ENCODE data around the gene SEMA4C. TPM values are rescaled to one million over a fixed set of nuclear protein-coding genes. Genes with fewer than 3 reads are reported as not detected.
"Not testable (repeated sequence)": the region's sequence is repeated elsewhere in the genome, so short reads cannot be mapped to it uniquely, and the experiment has no call there.

The SEMA4C gene
- total and polyA plus RNA-seq, 3 donors from 2014 or later, result 10.5 to 17.6 (median 11.4) TPM

- WGBS, 2 donors, result 50 to 81% methylated on average over 2 to 25 of the region's 25 CpGs
- no peak for TF ChIP-seq CTCF (IDR thresholded peaks at IDR 0.05)
- TF ChIP-seq POLR2A (IDR thresholded peaks at IDR 0.05), result no peak
- no peaks in the 10 kb centered on the region for H3K36me3 ChIP-seq (ENCODE audit: low read depth, missing control alignments)
- peaks cover 8% of the 10 kb centered on the region for H3K4me1 ChIP-seq
- H3K9me3 ChIP-seq, result no peaks in the 10 kb centered on the region
- no peak overlapping the region for H3K4me3 ChIP-seq
- H3K27ac ChIP-seq, result no peak overlapping the region
- no peaks in the 10 kb centered on the region for H3K27me3 ChIP-seq
- intact Hi-C loops (cut with DNase I; ENCODE audit: low total_unique reads), result loop anchor here (5.0 kb wide), 2 partner anchors 43 to 88 kb away; no protein-coding TSS in a partner anchor
- no peak for DNase-seq
Measured at GRCh38 chr2:96864343-96865091, 5.4 kb downstream of the SEMA4C start.

- no peak overlapping the region for H3K27ac ChIP-seq
- intact Hi-C loops (cut with DNase I; ENCODE audit: low total_unique reads), result no loop called here
- no peak for TF ChIP-seq CTCF (IDR thresholded peaks at IDR 0.05)
- no peak for TF ChIP-seq POLR2A (IDR thresholded peaks at IDR 0.05)
- no peaks in the 10 kb centered on the region for H3K9me3 ChIP-seq
- WGBS, 2 donors, result 80 to 93% methylated on average over 3 to 19 of the region's 19 CpGs
- H3K4me3 ChIP-seq, result no peak overlapping the region
- no peak for DNase-seq
- no peaks in the 10 kb centered on the region for H3K36me3 ChIP-seq (ENCODE audit: low read depth, missing control alignments)
- H3K27me3 ChIP-seq, result no peaks in the 10 kb centered on the region
- H3K4me1 ChIP-seq, result peaks cover 12% of the 10 kb centered on the region
Measured at GRCh38 chr2:96863575-96864342, 6.1 kb downstream of the SEMA4C start.

GRCh38 chr2:96863056-96863455 lies 6.8 kb downstream of the SEMA4C start:
- DNase-seq; intact Hi-C loops (cut with DNase I; ENCODE audit: low total_unique reads); H3K4me3 ChIP-seq; H3K9me3 ChIP-seq; H3K36me3 ChIP-seq (ENCODE audit: low read depth, missing control alignments); H3K27ac ChIP-seq; H3K27me3 ChIP-seq: not testable (repeated sequence)
- 76 to 96% methylated on average over 4 of the region's 4 CpGs for WGBS, 2 donors
- peaks cover 13% of the 10 kb centered on the region for H3K4me1 ChIP-seq

GRCh38 chr2:96861074-96861473 lies 8.8 kb downstream of the SEMA4C start:
- H3K27ac ChIP-seq, result no peak overlapping the region

More at GRCh38 chr2:96861074-96861473, 8.8 kb downstream of the SEMA4C start:
- Histone ChIP-seq H3K27me3 (no peaks in the 10 kb centered on the region), H3K36me3 (ENCODE audit: low read depth, missing control alignments) (no peaks in the 10 kb centered on the region), H3K9me3 (no peaks in the 10 kb centered on the region), H3K4me1 (peaks cover 15% of the 10 kb centered on the region), H3K4me3 (no peak overlapping the region)
- 87 to 93% methylated on average over 10 to 17 of the region's 17 CpGs for WGBS, 2 donors
- TF ChIP-seq CTCF (IDR thresholded peaks at IDR 0.05) (no peak), POLR2A (IDR thresholded peaks at IDR 0.05) (no peak)
- intact Hi-C loops (cut with DNase I; ENCODE audit: low total_unique reads), result no loop called here
- DNase-seq, result no peak

Measured in testis (tissue), 3 donors.